Mucosa of stomach (tissue), 1 donor: ENCODE data around the gene RHOA.
"Not testable (repeated sequence)": the region's sequence is repeated elsewhere in the genome, so short reads cannot be mapped to it uniquely, and the experiment has no call there.

Source experiments
- H3K27me3 ChIP-seq: one replicate; pipeline ENCODE4 v1.7.0; 2013; ENCODE audit warnings: mild to moderate bottlenecking, low read length; ENCODE audit not compliant: control insufficient read depth, insufficient read depth
- H3K36me3 ChIP-seq: one replicate; pipeline ENCODE4 v1.7.0; 2013; ENCODE audit warnings: low read length; ENCODE audit not compliant: control insufficient read depth, insufficient read depth
- H3K4me1 ChIP-seq: one replicate; pipeline ENCODE4 v1.7.0; 2013; ENCODE audit warnings: mild to moderate bottlenecking, low read length; ENCODE audit not compliant: control insufficient read depth, insufficient read depth
- H3K4me3 ChIP-seq: one replicate; pipeline ENCODE4 v1.7.0; 2013; ENCODE audit warnings: low read length
- H3K9ac ChIP-seq: one replicate; pipeline ENCODE4 v1.7.0; 2013; ENCODE audit warnings: mild to moderate bottlenecking, low read length, moderate library complexity
- H3K9me3 ChIP-seq: one replicate; pipeline ENCODE4 v1.7.0; 2013; ENCODE audit warnings: mild to moderate bottlenecking, low read length, moderate library complexity; ENCODE audit not compliant: control insufficient read depth
- donor health status: Pancreatic carcinoma.

The RHOA gene

GRCh38 chr3:49339581-49339940 is 72.2 kb downstream of the RHOA start:
- Histone ChIP-seq H3K36me3 (peaks cover 4% of the 10 kb centered on the region), H3K4me3 (peak overlapping the region; percentile 88), H3K9ac (peak overlapping the region; percentile 94), H3K9me3 (no peaks in the 10 kb centered on the region), H3K4me1 (peaks cover 9% of the 10 kb centered on the region), H3K27me3 (no peaks in the 10 kb centered on the region)

GRCh38 chr3:49333916-49334633 is 77.7 kb downstream of the RHOA start:
- H3K36me3 ChIP-seq = peaks cover 4% of the 10 kb centered on the region
- no peak overlapping the region for H3K4me3 ChIP-seq
- H3K9ac ChIP-seq = no peak overlapping the region
- H3K27me3 ChIP-seq = no peaks in the 10 kb centered on the region
- no peaks in the 10 kb centered on the region for H3K9me3 ChIP-seq
- H3K4me1 ChIP-seq = no peaks in the 10 kb centered on the region

- no peak overlapping the region for H3K4me3 ChIP-seq
- no peaks in the 10 kb centered on the region for H3K9me3 ChIP-seq
- peaks cover 4% of the 10 kb centered on the region for H3K36me3 ChIP-seq
- no peaks in the 10 kb centered on the region for H3K27me3 ChIP-seq
- H3K9ac ChIP-seq = no peak overlapping the region
- H3K4me1 ChIP-seq = no peaks in the 10 kb centered on the region
Observed at GRCh38 chr3:49333091-49333490, 78.7 kb downstream of the RHOA start.

- Histone ChIP-seq H3K9ac (no peak overlapping the region), H3K9me3 (no peaks in the 10 kb centered on the region), H3K4me3 (no peak overlapping the region), H3K27me3 (no peaks in the 10 kb centered on the region), H3K36me3 (peaks cover 19% of the 10 kb centered on the region), H3K4me1 (no peaks in the 10 kb centered on the region)
Observed at GRCh38 chr3:49329186-49329585, 82.6 kb downstream of the RHOA start.

DNA sequence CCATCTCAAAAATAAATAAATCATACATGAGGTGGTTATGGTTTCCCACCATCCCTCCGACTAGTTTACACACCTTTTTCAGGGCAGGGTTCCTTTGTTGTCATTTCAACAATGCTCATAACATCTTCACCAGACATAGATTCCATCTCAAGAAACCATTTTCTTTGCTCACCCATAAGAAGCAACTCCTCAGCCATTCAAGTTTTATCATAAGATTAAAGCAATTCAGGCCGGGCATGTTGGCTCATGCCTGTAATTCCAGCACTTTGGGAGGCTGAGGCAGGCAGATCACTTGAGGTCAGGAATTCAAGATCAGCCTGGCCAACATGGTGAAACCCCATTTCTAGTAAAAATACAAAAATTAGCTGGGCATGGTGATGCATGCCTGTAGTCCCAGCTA is 83.4 kb downstream of the RHOA start:
- peaks cover 21% of the 10 kb centered on the region for H3K36me3 ChIP-seq

DNA sequence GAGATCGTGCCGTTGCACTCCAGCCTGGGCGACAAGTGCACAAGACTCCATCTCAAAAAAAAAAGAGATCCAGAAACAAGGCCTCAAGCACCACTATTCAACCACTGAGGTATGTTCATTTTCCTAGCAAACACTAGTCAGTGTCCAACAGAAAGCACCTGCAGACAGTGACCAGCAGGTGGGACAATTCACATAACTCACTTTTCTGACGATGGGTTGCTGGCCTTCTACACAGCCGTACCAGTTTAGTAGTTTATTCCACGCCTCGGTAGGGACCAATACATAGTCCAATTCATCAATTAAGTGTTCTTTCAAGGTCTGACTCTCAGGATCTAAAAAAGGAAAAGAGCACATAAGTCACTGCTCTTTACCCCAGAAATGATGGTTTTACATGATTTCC is 84.3 kb downstream of the RHOA start:
- Histone ChIP-seq H3K4me1 (no peaks in the 10 kb centered on the region), H3K9ac (no peak overlapping the region), H3K27me3 (no peaks in the 10 kb centered on the region), H3K9me3 (no peaks in the 10 kb centered on the region), H3K36me3 (peaks cover 21% of the 10 kb centered on the region), H3K4me3 (no peak overlapping the region)

More for the DNA sequence above, 83.4 kb downstream of the RHOA start:
- not testable (repeated sequence) for H3K4me1 ChIP-seq, H3K27me3 ChIP-seq, H3K4me3 ChIP-seq, H3K9me3 ChIP-seq, H3K9ac ChIP-seq

DNA sequence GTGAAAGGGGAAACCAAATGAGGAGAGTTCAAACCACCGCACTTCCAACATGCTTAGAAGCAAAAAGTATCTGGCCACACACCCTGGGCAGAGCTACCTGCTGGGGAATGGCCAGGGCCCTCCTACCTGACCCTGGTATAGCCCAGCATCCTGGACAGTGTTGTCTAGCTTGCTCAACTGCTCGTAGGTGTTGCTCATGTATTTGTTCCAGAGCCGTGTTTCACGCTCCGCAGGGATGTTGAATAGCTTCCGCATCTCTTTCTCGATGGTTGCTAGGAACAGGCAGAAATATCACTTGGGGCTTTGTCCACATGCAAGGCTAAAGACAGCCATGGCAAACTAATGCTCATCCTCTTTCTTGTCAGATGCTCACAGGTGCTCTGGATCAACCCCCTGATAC is 87.0 kb downstream of the RHOA start:
- H3K9me3 ChIP-seq = no peaks in the 10 kb centered on the region
- H3K36me3 ChIP-seq = peaks cover 27% of the 10 kb centered on the region
- no peaks in the 10 kb centered on the region for H3K27me3 ChIP-seq
- H3K4me1 ChIP-seq = no peaks in the 10 kb centered on the region
- H3K4me3 ChIP-seq = no peak overlapping the region
- no peak overlapping the region for H3K9ac ChIP-seq

DNA sequence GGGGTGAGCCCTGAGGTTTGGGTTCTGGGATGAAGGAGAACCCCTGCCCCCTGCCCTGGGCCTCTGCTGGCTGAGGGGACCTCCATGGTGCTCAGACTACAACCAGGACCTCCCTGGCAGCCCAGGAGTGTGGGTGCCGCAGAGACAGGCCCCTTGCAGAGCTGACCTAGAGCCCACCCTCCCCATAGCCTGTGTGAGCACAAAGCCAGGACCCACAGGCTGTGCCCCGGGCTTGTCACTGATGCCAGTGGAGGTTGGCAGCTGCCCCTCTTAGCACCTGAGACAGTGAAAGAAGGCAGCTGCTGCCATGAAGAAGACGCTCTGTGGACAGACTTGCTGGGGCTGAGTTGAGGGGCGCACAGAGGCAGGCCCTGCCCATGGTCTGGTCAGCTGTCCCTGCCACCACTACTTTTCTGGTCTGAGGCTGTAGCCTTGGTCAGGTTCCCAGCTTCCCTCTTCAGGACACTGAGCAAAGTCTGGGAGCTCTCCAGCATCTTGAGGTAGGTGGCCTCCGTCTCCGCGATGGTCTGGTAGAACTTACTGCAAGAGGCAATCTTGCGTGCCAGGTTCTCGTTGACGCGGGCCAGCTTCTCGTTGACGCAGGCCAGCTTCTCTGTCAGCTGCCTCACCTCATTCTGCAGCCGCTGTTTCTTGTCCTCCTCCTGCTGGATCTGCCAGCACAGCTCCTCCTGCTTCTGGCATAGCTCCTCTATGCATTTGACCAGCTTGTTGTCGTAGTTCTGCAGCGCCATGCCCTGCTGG is 94.9 kb downstream of the RHOA start:
- no peaks in the 10 kb centered on the region for H3K9me3 ChIP-seq
- no peak overlapping the region for H3K9ac ChIP-seq
- H3K4me1 ChIP-seq = no peaks in the 10 kb centered on the region
- H3K36me3 ChIP-seq = peaks cover 10% of the 10 kb centered on the region
- no peak overlapping the region for H3K4me3 ChIP-seq
- no peaks in the 10 kb centered on the region for H3K27me3 ChIP-seq

GRCh38 chr3:49313896-49314688 is 97.7 kb downstream of the RHOA start:
- Histone ChIP-seq H3K27me3 (no peaks in the 10 kb centered on the region), H3K4me3 (no peak overlapping the region), H3K4me1 (no peaks in the 10 kb centered on the region), H3K36me3 (peaks cover 4% of the 10 kb centered on the region), H3K9ac (no peak overlapping the region), H3K9me3 (no peaks in the 10 kb centered on the region)

DNA sequence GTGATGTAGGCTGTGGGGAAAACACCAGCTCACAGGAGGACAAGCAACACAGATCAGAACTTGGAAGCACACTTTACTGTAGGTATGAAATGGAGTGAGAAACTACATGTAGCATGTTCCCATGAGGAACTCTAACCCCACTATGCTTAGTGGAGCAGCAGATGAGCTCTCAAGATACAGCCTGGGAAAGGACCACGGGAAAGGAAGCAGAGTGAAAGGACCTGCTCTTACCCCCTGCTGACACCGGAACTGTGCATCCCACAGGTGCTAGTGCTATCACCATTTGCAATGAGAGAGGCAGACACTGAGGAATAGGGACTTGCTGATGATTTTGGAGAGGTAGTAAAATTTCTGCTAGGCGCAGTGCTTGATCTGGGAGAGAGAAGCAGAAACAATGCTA is 100.5 kb downstream of the RHOA start:
- H3K9me3 ChIP-seq = no peaks in the 10 kb centered on the region
- H3K4me1 ChIP-seq = no peaks in the 10 kb centered on the region
- H3K36me3 ChIP-seq = no peaks in the 10 kb centered on the region
- no peaks in the 10 kb centered on the region for H3K27me3 ChIP-seq
- no peak overlapping the region for H3K4me3 ChIP-seq
- no peak overlapping the region for H3K9ac ChIP-seq

GRCh38 chr3:49310677-49311076 is 101.1 kb downstream of the RHOA start:
- Histone ChIP-seq H3K27me3 (no peaks in the 10 kb centered on the region), H3K36me3 (no peaks in the 10 kb centered on the region), H3K9me3 (no peaks in the 10 kb centered on the region), H3K4me1 (no peaks in the 10 kb centered on the region), H3K4me3 (no peak overlapping the region), H3K9ac (no peak overlapping the region)
